Measurements from ENCODE around the gene GIT1.

- TF ChIP-seq CTCF (IDR thresholded peaks at IDR 0.05; ENCODE audit: insufficient read depth, low read length, poor library complexity, severe bottlenecking), result no peak
- no peak for TF ChIP-seq EZH2phosphoT487 (conservative IDR thresholded peaks at IDR 0.05; ENCODE audit: low read length)
Observed at GRCh38 chr17:29608986-29609385, 19.5 kb upstream of the GIT1 start.
